Measurements from ENCODE around the gene ABCB8. TPM values are rescaled to one million over a fixed set of nuclear protein-coding genes. Genes with fewer than 3 reads are reported as not detected.
A peak's percentile ranks its signal among the peaks of the same experiment; 100 is the strongest.

ABCB8 gene
- total RNA-seq = 28.3 TPM
- long read RNA-seq, full-length matches to known transcripts = 25 of 45 reads
- long read RNA-seq, partial matches to known transcripts = 13 of 45 reads
- long read RNA-seq, other reads (novel, unspliced or antisense) = 7 of 45 reads

DNA sequence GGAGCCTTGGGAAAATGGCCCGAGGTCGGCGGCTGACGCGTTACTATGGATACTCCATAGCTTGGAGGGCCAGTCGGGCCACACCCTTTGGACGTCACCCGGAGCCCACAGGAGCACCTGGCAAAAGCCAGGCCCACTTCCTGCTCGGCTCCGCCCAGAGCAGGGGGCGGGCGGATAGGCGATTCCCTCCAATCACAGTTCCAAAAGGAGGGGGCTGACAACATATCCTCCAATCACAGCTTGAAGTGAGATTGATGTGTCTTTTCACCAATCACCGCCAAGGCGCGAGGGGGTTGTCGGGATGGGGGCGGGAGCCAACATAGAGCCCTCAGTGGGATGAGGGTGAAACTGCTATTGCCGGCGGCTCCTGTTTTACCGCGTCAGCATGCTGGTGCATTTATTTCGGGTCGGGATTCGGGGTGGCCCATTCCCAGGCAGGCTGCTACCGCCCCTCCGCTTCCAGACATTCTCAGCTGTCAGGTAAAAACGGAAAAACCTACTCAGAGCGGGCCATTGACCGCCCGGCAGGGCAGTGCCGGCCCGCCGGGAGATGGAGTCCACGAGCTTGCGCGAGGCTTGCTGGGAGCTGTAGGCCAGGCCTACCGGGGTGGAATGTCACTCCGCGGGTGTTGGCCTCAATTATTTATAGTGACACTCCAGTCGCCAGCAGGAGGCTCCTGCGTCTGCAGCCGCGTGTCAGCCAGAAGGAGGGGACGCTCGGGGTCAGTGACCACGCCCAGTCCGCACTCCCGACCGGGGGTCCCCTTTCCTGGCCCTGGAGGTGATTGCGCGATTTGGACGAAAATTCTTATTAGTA is at the start of gene ABCB8:
Gene ABCB8, plus strand, starts transcription at position 320 of the 817 bp plus-strand sequence. Its CDS starts 66 bp downstream, at position 386.
- Histone ChIP-seq H3K4me1 (peaks cover 24% of the 10 kb centered on the region), H3K4me3 (peak within 1 kb of the TSS; percentile 85), H3K27me3 (ENCODE audit: low read depth) (peaks cover 4% of the 10 kb centered on the region), H3K27ac (replicated peaks) (peak within 1 kb of the TSS; percentile 93), H3K9me3 (replicated peaks) (no peaks in the 10 kb centered on the region), H3K36me3 (peaks cover 6% of the 10 kb centered on the region)
- intact Hi-C loops (cut with micrococcal nuclease) = no loop called here
- TF ChIP-seq, protein P1, sequence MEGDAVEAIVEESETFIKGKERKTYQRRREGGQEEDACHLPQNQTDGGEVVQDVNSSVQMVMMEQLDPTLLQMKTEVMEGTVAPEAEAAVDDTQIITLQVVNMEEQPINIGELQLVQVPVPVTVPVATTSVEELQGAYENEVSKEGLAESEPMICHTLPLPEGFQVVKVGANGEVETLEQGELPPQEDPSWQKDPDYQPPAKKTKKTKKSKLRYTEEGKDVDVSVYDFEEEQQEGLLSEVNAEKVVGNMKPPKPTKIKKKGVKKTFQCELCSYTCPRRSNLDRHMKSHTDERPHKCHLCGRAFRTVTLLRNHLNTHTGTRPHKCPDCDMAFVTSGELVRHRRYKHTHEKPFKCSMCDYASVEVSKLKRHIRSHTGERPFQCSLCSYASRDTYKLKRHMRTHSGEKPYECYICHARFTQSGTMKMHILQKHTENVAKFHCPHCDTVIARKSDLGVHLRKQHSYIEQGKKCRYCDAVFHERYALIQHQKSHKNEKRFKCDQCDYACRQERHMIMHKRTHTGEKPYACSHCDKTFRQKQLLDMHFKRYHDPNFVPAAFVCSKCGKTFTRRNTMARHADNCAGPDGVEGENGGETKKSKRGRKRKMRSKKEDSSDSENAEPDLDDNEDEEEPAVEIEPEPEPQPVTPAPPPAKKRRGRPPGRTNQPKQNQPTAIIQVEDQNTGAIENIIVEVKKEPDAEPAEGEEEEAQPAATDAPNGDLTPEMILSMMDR (IDR thresholded peaks at IDR 0.05; ENCODE audit: borderline replicate concordance) = peak; percentile 72
- peak; percentile 96 for DNase-seq

DNA sequence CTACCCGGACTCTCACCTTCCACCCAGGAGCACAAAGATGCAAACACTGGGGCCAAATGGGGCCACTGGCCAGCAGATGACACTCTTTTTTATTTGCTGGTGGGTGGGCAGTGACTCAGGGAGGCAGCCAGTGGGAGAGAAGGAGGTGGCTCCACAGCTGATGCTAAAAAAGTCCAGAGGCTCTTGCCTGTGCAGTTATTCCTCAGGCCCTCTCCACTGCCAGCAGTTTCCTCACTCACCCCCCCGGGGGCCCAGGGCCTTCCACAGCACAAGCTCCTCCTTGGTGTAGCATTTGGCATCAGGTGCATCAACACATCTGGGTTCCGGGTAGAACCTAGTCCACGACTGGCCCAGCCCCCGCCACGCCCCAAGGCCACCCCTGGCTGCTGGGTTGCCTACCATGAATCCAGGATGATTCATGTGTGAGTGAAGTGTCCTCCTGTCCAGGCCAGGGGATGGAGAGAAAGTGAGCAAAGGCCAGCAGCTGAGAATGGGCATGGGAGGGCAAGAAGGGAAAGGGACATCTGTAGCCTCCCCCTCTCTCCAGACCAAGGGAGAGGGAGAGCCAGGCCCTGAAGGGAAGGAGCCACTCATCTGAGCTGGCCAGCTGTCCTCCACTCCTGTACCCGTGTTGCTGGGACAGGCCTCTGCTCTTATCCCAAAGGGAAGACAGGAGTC is 48.4 kb upstream of the ABCB8 start:
- Histone ChIP-seq H3K4me1 (peaks cover 39% of the 10 kb centered on the region), H3K36me3 (no peaks in the 10 kb centered on the region), H3K27ac (replicated peaks) (peak overlapping the region; percentile 96), H3K4me3 (no peak overlapping the region), H3K9me3 (replicated peaks) (no peaks in the 10 kb centered on the region), H3K27me3 (ENCODE audit: low read depth) (peaks cover 76% of the 10 kb centered on the region)
- intact Hi-C loops (cut with micrococcal nuclease) = no loop called here
- no peak for DNase-seq
- TF ChIP-seq, protein P1 (IDR thresholded peaks at IDR 0.05; ENCODE audit: borderline replicate concordance) = no peak

DNA sequence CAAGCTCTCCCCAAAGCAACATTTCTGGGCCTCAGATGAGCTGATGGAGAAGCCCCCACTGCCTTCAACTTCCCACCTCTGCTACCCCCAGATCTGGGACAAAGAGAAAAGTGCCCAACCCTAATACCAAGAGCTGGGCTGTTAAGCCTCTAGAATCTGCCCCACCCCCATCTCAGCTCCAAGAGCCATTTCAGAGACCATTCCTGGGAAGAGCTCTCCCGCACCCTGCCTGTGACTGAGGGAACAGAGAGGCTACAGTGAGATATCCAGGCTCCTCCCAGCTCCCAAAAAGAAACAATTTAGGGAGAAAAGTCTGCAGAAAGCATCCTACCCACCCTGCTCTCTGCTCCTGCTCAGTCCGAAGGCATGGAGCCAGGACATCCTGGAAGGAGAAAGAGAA is 47.6 kb upstream of the ABCB8 start:
- Histone ChIP-seq H3K27ac (replicated peaks) (no peak overlapping the region), H3K36me3 (no peaks in the 10 kb centered on the region), H3K27me3 (ENCODE audit: low read depth) (peaks cover 67% of the 10 kb centered on the region), H3K4me3 (no peak overlapping the region), H3K9me3 (replicated peaks) (no peaks in the 10 kb centered on the region), H3K4me1 (peaks cover 33% of the 10 kb centered on the region)
- no peak for DNase-seq
- intact Hi-C loops (cut with micrococcal nuclease) = no loop called here
- TF ChIP-seq, protein P1 (IDR thresholded peaks at IDR 0.05; ENCODE audit: borderline replicate concordance) = no peak

DNA sequence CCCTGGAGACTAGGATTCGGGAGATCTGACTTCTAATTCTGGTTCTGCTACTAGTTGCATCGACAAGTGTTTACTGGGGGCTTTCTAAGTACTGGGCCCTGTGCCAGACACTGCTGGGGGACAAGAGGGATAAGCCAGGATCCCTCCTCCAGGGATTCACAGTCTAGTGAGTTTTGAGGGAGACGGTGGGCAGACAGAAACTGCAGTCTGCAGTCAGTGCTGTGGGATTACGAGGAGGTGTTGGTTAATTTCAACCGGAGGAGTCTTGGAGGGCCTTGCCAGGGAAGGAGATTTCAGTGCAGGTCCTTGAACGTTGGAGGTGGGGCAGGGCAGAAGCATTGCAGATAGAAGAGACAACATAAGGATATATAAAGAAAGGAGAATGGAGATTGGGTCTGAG is 46.6 kb upstream of the ABCB8 start:
- no peaks in the 10 kb centered on the region for H3K36me3 ChIP-seq
- TF ChIP-seq, protein P1 (IDR thresholded peaks at IDR 0.05; ENCODE audit: borderline replicate concordance) = no peak
- peaks cover 58% of the 10 kb centered on the region for H3K27me3 ChIP-seq (ENCODE audit: low read depth)
- no peaks in the 10 kb centered on the region for H3K9me3 ChIP-seq (replicated peaks)
- intact Hi-C loops (cut with micrococcal nuclease) = no loop called here
- H3K27ac ChIP-seq (replicated peaks) = no peak overlapping the region
- peaks cover 37% of the 10 kb centered on the region for H3K4me1 ChIP-seq
- H3K4me3 ChIP-seq = no peak overlapping the region
- DNase-seq = no peak

DNA sequence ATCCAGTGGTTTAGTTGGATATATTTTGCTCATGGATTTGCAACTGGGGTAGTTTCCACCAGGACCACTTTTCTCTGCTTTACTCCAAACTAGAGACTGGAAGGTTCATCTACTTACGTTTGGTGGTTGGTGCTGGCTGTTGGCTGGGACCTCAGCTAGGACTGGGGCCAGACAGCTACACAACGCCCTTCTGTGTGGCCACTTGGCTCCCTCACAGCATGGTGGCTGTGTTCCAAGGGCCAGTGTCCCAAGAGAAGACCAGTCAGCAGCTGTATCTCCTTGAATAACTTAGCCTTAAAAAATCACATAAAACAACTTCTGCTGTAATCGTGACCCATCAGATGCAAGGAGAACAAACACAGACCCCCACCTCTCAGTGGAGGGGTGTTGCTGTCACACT is 45.9 kb upstream of the ABCB8 start:
- no peaks in the 10 kb centered on the region for H3K36me3 ChIP-seq
- peak; percentile 24 for DNase-seq
- intact Hi-C loops (cut with micrococcal nuclease) = no loop called here

More for the DNA sequence above, 45.9 kb upstream of the ABCB8 start:
- TF ChIP-seq, protein P1 (IDR thresholded peaks at IDR 0.05; ENCODE audit: borderline replicate concordance) = no peak
- no peak overlapping the region for H3K27ac ChIP-seq (replicated peaks)
- H3K27me3 ChIP-seq (ENCODE audit: low read depth) = peaks cover 51% of the 10 kb centered on the region
- H3K4me1 ChIP-seq = peaks cover 32% of the 10 kb centered on the region
- no peaks in the 10 kb centered on the region for H3K9me3 ChIP-seq (replicated peaks)
- no peak overlapping the region for H3K4me3 ChIP-seq

Data from left ventricle myocardium inferior (tissue), 1 donor.